ENCODE measurements around the gene DSTN. TPM values are rescaled to one million over a fixed set of nuclear protein-coding genes. Genes with fewer than 3 reads are reported as not detected.

Gene DSTN
- total RNA-seq, 1 donor from 2014 or later: 20.1 TPM

- peaks cover 25% of the 10 kb centered on the region for H3K27me3 Mint-ChIP-seq
- no peak for DNase-seq
- no peak for TF ChIP-seq CTCF (IDR thresholded peaks at IDR 0.05)
- H3K27ac Mint-ChIP-seq: no peak overlapping the region
- ChIA-PET CTCF (no interaction called here), POLR2A (interaction anchor here (0.8 to 0.9 kb wide), 2 partner anchors 38 to 40 kb away, joined by 3 to 5 read pairs; partner anchors contain the start of gene DSTN)
- no peaks in the 10 kb centered on the region for H3K36me3 Mint-ChIP-seq (ENCODE audit: low read depth)
- intact Hi-C loops (cut with micrococcal nuclease): no loop called here
- no peaks in the 10 kb centered on the region for H3K9me3 Mint-ChIP-seq
- peak overlapping the region; percentile 81 for H3K4me3 Mint-ChIP-seq
- ATAC-seq (ENCODE audit: low read depth): no peak
- peaks cover 9% of the 10 kb centered on the region for H3K4me1 Mint-ChIP-seq
Observed at GRCh38 chr20:17531665-17532025, 38.2 kb upstream of the DSTN start.

GRCh38 chr20:17533396-17533795 lies 36.5 kb upstream of the DSTN start:
- ChIA-PET CTCF (interaction anchor here (1.5 kb wide), 1 partner anchor 11 kb away, joined by 4 read pairs; no protein-coding TSS in a partner anchor), POLR2A (no interaction called here)
- peaks cover 10% of the 10 kb centered on the region for H3K4me1 Mint-ChIP-seq

GRCh38 chr20:17534077-17534476 lies 35.8 kb upstream of the DSTN start:
- CTCF ChIA-PET: interaction anchor here (1.5 kb wide), 1 partner anchor 405 kb away, joined by 5 read pairs; no protein-coding TSS in a partner anchor
- no peak overlapping the region for H3K4me3 Mint-ChIP-seq
- peaks cover 30% of the 10 kb centered on the region for H3K27me3 Mint-ChIP-seq
- no peaks in the 10 kb centered on the region for H3K9me3 Mint-ChIP-seq
- POLR2A ChIA-PET: no interaction called here
- no peak for ATAC-seq (ENCODE audit: low read depth)
- no peak for TF ChIP-seq CTCF (IDR thresholded peaks at IDR 0.05)
- peaks cover 14% of the 10 kb centered on the region for H3K4me1 Mint-ChIP-seq
- no peak overlapping the region for H3K27ac Mint-ChIP-seq
- DNase-seq: no peak
- H3K36me3 Mint-ChIP-seq (ENCODE audit: low read depth): no peaks in the 10 kb centered on the region
- intact Hi-C loops (cut with micrococcal nuclease): no loop called here

More at GRCh38 chr20:17533396-17533795, 36.5 kb upstream of the DSTN start:
- intact Hi-C loops (cut with micrococcal nuclease): no loop called here
- Mint-ChIP-seq H3K36me3 (ENCODE audit: low read depth) (no peaks in the 10 kb centered on the region), H3K9me3 (no peaks in the 10 kb centered on the region), H3K27ac (no peak overlapping the region), H3K27me3 (peaks cover 28% of the 10 kb centered on the region), H3K4me3 (no peak overlapping the region)
- DNase-seq (no peak), ATAC-seq (ENCODE audit: low read depth) (no peak)
- no peak for TF ChIP-seq CTCF (IDR thresholded peaks at IDR 0.05)

- H3K4me1 Mint-ChIP-seq: peaks cover 5% of the 10 kb centered on the region
- intact Hi-C loops (cut with micrococcal nuclease): loop anchor here (1.0 kb wide), 9 partner anchors 33 to 739 kb away; no protein-coding TSS in a partner anchor
- CTCF ChIA-PET: interaction anchor here (0.6 to 1.8 kb wide), 17 partner anchors 26 to 462 kb away, joined by 3 to 16 read pairs (median 5); partner anchors contain the start of gene DSTN
- peak; percentile 30 for DNase-seq
- POLR2A ChIA-PET: interaction anchor here (0.7 kb wide), 1 partner anchor 146 kb away, joined by 3 read pairs; no protein-coding TSS in a partner anchor
- ATAC-seq (ENCODE audit: low read depth): peak; percentile 92
- TF ChIP-seq CTCF (IDR thresholded peaks at IDR 0.05): no peak
- no peaks in the 10 kb centered on the region for H3K9me3 Mint-ChIP-seq
- H3K27me3 Mint-ChIP-seq: peaks cover 26% of the 10 kb centered on the region
- H3K4me3 Mint-ChIP-seq: no peak overlapping the region
- no peak overlapping the region for H3K27ac Mint-ChIP-seq
- no peaks in the 10 kb centered on the region for H3K36me3 Mint-ChIP-seq (ENCODE audit: low read depth)
Observed at GRCh38 chr20:17536944-17537444, 32.9 kb upstream of the DSTN start.

GRCh38 chr20:17537959-17538358 lies 31.9 kb upstream of the DSTN start:
- Mint-ChIP-seq H3K27ac (no peak overlapping the region), H3K4me1 (peaks cover 5% of the 10 kb centered on the region), H3K36me3 (ENCODE audit: low read depth) (no peaks in the 10 kb centered on the region), H3K9me3 (no peaks in the 10 kb centered on the region), H3K4me3 (no peak overlapping the region), H3K27me3 (peaks cover 26% of the 10 kb centered on the region)
- POLR2A ChIA-PET: no interaction called here
- no peak for TF ChIP-seq CTCF (IDR thresholded peaks at IDR 0.05)
- CTCF ChIA-PET: interaction anchor here (1.3 to 1.8 kb wide), 2 partner anchors 364 to 399 kb away, joined by 5 to 7 read pairs; no protein-coding TSS in a partner anchor
- ATAC-seq (ENCODE audit: low read depth) (no peak), DNase-seq (no peak)
- intact Hi-C loops (cut with micrococcal nuclease): loop anchor here (1.0 kb wide), 10 partner anchors 31 to 738 kb away; no protein-coding TSS in a partner anchor
